Smooth muscle cell (in vitro differentiated cells): ENCODE results near the gene TADA2A. TPM values are rescaled to one million over a fixed set of nuclear protein-coding genes. Genes with fewer than 3 reads are reported as not detected.

Experiments
- DNase-seq: peaks from one replicate; lab custom pipeline; 2025; ENCODE audit not compliant: unreplicated experiment; lab: John Stamatoyannopoulos, UW
- H2AFZ ChIP-seq: fragments of 200-600 bp; sonication (generic); 2 replicates; pipeline ENCODE4 v1.6.0; 2016; ENCODE audit warnings: antibody characterized with exemption, low read depth, mild to moderate bottlenecking
- H3F3A ChIP-seq: fragments of 200-600 bp; sonication (generic); 2 replicates; pipeline ENCODE4 v1.6.0; 2017; ENCODE audit warnings: antibody characterized with exemption, low read depth
- H3K27ac ChIP-seq: fragments of 200-600 bp; sonication (generic); 2 replicates; pipeline ENCODE4 v1.5.1; 2016; ENCODE audit warnings: low read depth, mild to moderate bottlenecking
- H3K27me3 ChIP-seq: fragments of 200-600 bp; sonication (generic); 2 replicates; pipeline ENCODE4 v1.6.1; 2016; ENCODE audit warnings: low read depth, mild to moderate bottlenecking
- H3K36me3 ChIP-seq: fragments of 200-600 bp; sonication (generic); 2 replicates; pipeline ENCODE4 v1.5.1; 2016; ENCODE audit warnings: low read depth
- H3K4me1 ChIP-seq: fragments of 200-600 bp; sonication (generic); 2 replicates; pipeline ENCODE4 v1.5.1; 2016; ENCODE audit warnings: low read depth
- H3K4me2 ChIP-seq: fragments of 200-600 bp; sonication (generic); 2 replicates; pipeline ENCODE4 v1.6.0; 2016; ENCODE audit warnings: mild to moderate bottlenecking
- H3K4me3 ChIP-seq: fragments of 200-600 bp; sonication (generic); 2 replicates; pipeline ENCODE4 v1.5.1; 2016; ENCODE audit warnings: mild to moderate bottlenecking
- H3K79me2 ChIP-seq: fragments of 200-600 bp; sonication (generic); 2 replicates; pipeline ENCODE4 v1.6.0; 2016; ENCODE audit warnings: low read depth, mild to moderate bottlenecking
- H3K9ac ChIP-seq: fragments of 200-600 bp; sonication (generic); 2 replicates; pipeline ENCODE4 v1.6.0; 2016; ENCODE audit warnings: low read depth
- H3K9me3 ChIP-seq: fragments of 200-600 bp; sonication (generic); replicated peaks from 2 replicates; pipeline ENCODE4 v1.5.1; 2016; ENCODE audit warnings: low read depth
- H4K20me1 ChIP-seq: fragments of 200-600 bp; sonication (generic); 2 replicates; pipeline ENCODE4 v1.6.0; 2016; ENCODE audit warnings: low read depth
- CTCF ChIP-seq: fragments of 200-600 bp; sonication (generic); IDR thresholded peaks from 2 replicates; pipeline ENCODE4 v1.5.1; 2017; ENCODE audit warnings: borderline replicate concordance, mild to moderate bottlenecking, antibody characterized with exemption; ENCODE audit not compliant: insufficient read depth, poor library complexity, severe bottlenecking
- WGBS: methylation state at CpG from one replicate; pipeline ENCODE4 v1.1.7; 2016; ENCODE audit warnings: low lambda C conversion rate; 5-methylcytosine and 5-hydroxymethylcytosine counted together
- polyA plus RNA-seq: library from polyadenylated mRNA; unstranded; fragments of >200 nt; fragmentation: Nextera tagmentation; extraction: Ambion mirVana; gene quantifications from 2 replicates; pipeline ENCODE4 v1.2.1, GENCODE V29; 2016
- total RNA-seq: library from RNA; depleted of rRNA; stranded (reverse); fragments of >200 nt; gene quantifications from 2 replicates; pipeline ENCODE4 v1.2.3, GENCODE V29; 2014

The TADA2A gene
- total and polyA plus RNA-seq, 2 experiments from 2014 or later = 9.7 to 11.8 TPM

- TF ChIP-seq CTCF = no peak
- Histone ChIP-seq H3K4me3 (no peak overlapping the region), H2AFZ (no peak overlapping the region), H3K9me3 (no peaks in the 10 kb centered on the region), H3K27ac (no peak overlapping the region), H3K4me2 (no peak overlapping the region), H4K20me1 (no peaks in the 10 kb centered on the region), H3K4me1 (no peaks in the 10 kb centered on the region), H3K9ac (no peak overlapping the region), H3K27me3 (no peaks in the 10 kb centered on the region), H3F3A (no peaks in the 10 kb centered on the region), H3K79me2 (no peaks in the 10 kb centered on the region), H3K36me3 (no peaks in the 10 kb centered on the region)
- WGBS = 97% methylated on average over 3 of the region's 3 CpGs
- DNase-seq = no peak
Observed at GRCh38 chr17:37458805-37459204, 52.1 kb downstream of the TADA2A start.

- H3K4me3 ChIP-seq = no peak overlapping the region
- H3K4me1 ChIP-seq = no peaks in the 10 kb centered on the region
- H3K36me3 ChIP-seq = no peaks in the 10 kb centered on the region
- no peaks in the 10 kb centered on the region for H3K9me3 ChIP-seq
- no peaks in the 10 kb centered on the region for H3K27me3 ChIP-seq
- no peaks in the 10 kb centered on the region for H3K79me2 ChIP-seq
- H3K4me2 ChIP-seq = no peak overlapping the region
- no peaks in the 10 kb centered on the region for H3F3A ChIP-seq
- H3K27ac ChIP-seq = no peak overlapping the region
- no peak overlapping the region for H3K9ac ChIP-seq
- H4K20me1 ChIP-seq = no peaks in the 10 kb centered on the region
- TF ChIP-seq CTCF = no peak
- no peak overlapping the region for H2AFZ ChIP-seq
- WGBS = 93% methylated on average over 3 of the region's 3 CpGs
- DNase-seq = no peak
Observed at GRCh38 chr17:37461668-37462067, 55.0 kb downstream of the TADA2A start.

- no peak overlapping the region for H3K27ac ChIP-seq
- H3F3A ChIP-seq = no peaks in the 10 kb centered on the region
- H3K27me3 ChIP-seq = no peaks in the 10 kb centered on the region
- no peaks in the 10 kb centered on the region for H3K79me2 ChIP-seq
- H3K9me3 ChIP-seq = no peaks in the 10 kb centered on the region
- DNase-seq = no peak
- no peak overlapping the region for H3K9ac ChIP-seq
- H3K4me3 ChIP-seq = no peak overlapping the region
- no peaks in the 10 kb centered on the region for H3K36me3 ChIP-seq
- no peaks in the 10 kb centered on the region for H4K20me1 ChIP-seq
- no peak overlapping the region for H2AFZ ChIP-seq
- 100% methylated on average over 5 of the region's 5 CpGs for WGBS
- H3K4me1 ChIP-seq = no peaks in the 10 kb centered on the region
- no peak for TF ChIP-seq CTCF
- no peak overlapping the region for H3K4me2 ChIP-seq
Observed at GRCh38 chr17:37462492-37462891, 55.8 kb downstream of the TADA2A start.

- Histone ChIP-seq H3K4me3 (no peak overlapping the region), H3K4me1 (no peaks in the 10 kb centered on the region), H3K36me3 (no peaks in the 10 kb centered on the region), H2AFZ (no peak overlapping the region), H3K79me2 (no peaks in the 10 kb centered on the region), H3K9me3 (no peaks in the 10 kb centered on the region), H3F3A (no peaks in the 10 kb centered on the region), H3K27me3 (no peaks in the 10 kb centered on the region), H3K4me2 (no peak overlapping the region), H4K20me1 (no peaks in the 10 kb centered on the region), H3K27ac (no peak overlapping the region), H3K9ac (no peak overlapping the region)
- 100% methylated on average over 3 of the region's 3 CpGs for WGBS
- no peak for DNase-seq
- TF ChIP-seq CTCF = no peak
Observed at GRCh38 chr17:37463039-37463438, 56.4 kb downstream of the TADA2A start.
